ENCODE data around the gene ROPN1L. TPM values are rescaled to one million over a fixed set of nuclear protein-coding genes. Genes with fewer than 3 reads are reported as not detected.

ROPN1L gene
- total RNA-seq, 1 experiment from 2014 or later: 0.40 TPM

DNA sequence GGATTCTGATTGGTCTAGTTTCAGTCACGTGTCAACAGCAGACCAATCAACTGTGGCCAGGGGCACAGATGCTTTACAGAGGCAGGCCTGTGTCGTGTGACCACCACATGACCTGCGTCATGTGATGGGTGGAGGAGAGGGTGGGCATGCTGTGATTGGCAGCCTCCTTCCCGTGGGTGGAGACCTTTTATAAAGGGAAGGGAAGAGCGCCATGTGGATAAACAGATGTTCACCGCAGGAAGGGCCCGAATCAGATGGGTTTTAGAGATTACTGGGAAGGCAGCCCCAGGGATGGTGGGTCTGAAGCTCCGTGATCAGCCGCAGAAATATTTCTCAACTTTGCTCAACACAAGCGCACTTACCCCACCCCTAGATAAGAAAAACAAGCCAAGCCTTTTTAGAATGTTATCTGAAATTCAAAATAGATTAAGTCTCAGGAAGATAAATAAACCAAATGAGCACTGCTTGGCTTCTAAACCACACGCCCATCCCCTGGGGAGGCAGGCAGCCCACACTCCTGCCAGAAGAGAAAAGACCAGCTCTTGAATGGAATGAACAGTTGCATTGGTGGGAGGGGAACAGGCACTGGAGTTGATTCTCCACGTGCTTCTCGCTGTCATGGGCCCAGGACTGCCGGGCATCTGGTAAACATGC, 43.6 kb downstream of the ROPN1L start:
- Mint-ChIP-seq H3K4me1 (ENCODE audit: low read depth, unreplicated experiment) (no peaks in the 10 kb centered on the region), H3K27me3 (ENCODE audit: unreplicated experiment) (peaks cover 28% of the 10 kb centered on the region), H3K4me3 (ENCODE audit: low read depth, unreplicated experiment) (no peak overlapping the region), H3K27ac (ENCODE audit: unreplicated experiment) (no peak overlapping the region), H3K9me3 (ENCODE audit: low read depth, unreplicated experiment) (no peaks in the 10 kb centered on the region), H3K36me3 (ENCODE audit: insufficient read depth, unreplicated experiment) (no peaks in the 10 kb centered on the region)
- intact Hi-C loops (cut with micrococcal nuclease; ENCODE audit: unreplicated experiment): no loop called here
- peak; percentile 32 for DNase-seq
- TF ChIP-seq, protein P1, sequence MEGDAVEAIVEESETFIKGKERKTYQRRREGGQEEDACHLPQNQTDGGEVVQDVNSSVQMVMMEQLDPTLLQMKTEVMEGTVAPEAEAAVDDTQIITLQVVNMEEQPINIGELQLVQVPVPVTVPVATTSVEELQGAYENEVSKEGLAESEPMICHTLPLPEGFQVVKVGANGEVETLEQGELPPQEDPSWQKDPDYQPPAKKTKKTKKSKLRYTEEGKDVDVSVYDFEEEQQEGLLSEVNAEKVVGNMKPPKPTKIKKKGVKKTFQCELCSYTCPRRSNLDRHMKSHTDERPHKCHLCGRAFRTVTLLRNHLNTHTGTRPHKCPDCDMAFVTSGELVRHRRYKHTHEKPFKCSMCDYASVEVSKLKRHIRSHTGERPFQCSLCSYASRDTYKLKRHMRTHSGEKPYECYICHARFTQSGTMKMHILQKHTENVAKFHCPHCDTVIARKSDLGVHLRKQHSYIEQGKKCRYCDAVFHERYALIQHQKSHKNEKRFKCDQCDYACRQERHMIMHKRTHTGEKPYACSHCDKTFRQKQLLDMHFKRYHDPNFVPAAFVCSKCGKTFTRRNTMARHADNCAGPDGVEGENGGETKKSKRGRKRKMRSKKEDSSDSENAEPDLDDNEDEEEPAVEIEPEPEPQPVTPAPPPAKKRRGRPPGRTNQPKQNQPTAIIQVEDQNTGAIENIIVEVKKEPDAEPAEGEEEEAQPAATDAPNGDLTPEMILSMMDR (IDR thresholded peaks at IDR 0.05; ENCODE audit: unreplicated experiment): no peak
- CTCF ChIA-PET: no interaction called here
- BruUV-seq (replicated peaks): no TSS peak

DNA sequence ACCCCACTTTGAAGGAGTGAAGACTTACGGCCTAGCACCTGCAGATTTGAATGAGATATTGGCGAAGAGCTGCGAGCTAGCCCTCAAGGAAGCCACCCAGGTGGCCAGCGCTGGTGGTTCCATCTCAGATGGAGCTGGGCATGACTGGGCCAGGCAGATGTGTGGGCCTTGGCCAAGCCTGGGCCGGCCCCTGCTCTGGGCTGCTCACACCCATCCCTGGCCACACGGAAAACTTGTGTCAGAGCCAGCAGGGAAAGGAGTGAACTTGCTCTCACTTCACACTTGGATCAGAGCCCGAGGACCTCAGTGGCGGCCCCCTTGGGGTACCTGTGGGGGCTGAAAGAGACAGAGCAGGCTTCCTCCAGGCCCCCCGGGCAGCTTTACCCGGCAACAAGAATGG, 44.2 kb downstream of the ROPN1L start:
- peaks cover 34% of the 10 kb centered on the region for H3K27me3 Mint-ChIP-seq (ENCODE audit: unreplicated experiment)
- TF ChIP-seq, protein P1 (IDR thresholded peaks at IDR 0.05; ENCODE audit: unreplicated experiment): no peak
- no peak for DNase-seq
- H3K9me3 Mint-ChIP-seq (ENCODE audit: low read depth, unreplicated experiment): no peaks in the 10 kb centered on the region
- no TSS peak for BruUV-seq (replicated peaks)
- no peak overlapping the region for H3K4me3 Mint-ChIP-seq (ENCODE audit: low read depth, unreplicated experiment)
- no peaks in the 10 kb centered on the region for H3K36me3 Mint-ChIP-seq (ENCODE audit: insufficient read depth, unreplicated experiment)
- CTCF ChIA-PET: interaction anchor here (0.6 to 0.7 kb wide), 2 partner anchors 50 to 308 kb away, joined by 4 to 5 read pairs; no protein-coding TSS in a partner anchor
- H3K4me1 Mint-ChIP-seq (ENCODE audit: low read depth, unreplicated experiment): no peaks in the 10 kb centered on the region
- no peak overlapping the region for H3K27ac Mint-ChIP-seq (ENCODE audit: unreplicated experiment)
- intact Hi-C loops (cut with micrococcal nuclease; ENCODE audit: unreplicated experiment): no loop called here

DNA sequence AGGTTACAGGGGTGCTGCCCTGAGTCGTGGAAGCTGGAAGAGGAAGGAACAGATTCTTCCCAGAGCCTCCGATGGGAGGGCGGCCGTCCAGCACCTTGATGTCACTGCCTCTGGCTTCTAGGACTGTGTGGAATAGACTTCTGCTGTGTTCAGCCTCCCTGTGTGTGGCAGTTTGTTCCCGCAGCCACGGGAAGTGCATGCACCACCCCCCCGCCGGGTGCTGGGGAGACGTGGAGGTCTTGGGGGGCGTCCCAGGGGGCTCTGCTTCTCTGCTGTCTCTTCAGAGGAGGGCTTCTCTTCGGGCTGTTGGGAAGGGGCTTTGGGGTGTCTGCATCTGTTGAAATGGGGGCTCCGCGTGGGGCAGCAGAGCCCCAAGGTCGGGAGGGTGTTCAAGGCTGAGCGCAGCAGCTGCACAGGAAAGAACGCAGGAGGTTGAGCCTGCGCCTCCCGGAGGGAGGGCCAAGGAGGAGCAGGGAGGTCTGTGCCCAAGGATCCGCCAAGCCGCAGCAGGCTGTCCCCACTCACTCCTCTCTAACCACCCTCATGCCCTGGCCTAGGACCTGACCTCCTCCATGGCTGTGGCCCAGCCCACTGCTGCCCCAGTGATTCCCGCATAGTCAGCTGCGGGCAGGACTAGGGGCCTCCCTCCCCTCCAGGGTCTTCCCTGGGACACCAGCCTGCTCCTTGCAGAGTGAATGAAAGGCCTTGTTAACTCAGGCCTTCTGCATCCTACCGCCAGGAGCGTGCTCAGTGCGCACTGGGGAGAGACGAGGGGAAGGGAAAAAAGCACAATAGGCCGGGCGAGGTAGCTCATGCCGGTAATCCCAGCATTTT, 45.0 kb downstream of the ROPN1L start:
- H3K36me3 Mint-ChIP-seq (ENCODE audit: insufficient read depth, unreplicated experiment): no peaks in the 10 kb centered on the region
- no peak overlapping the region for H3K27ac Mint-ChIP-seq (ENCODE audit: unreplicated experiment)
- TF ChIP-seq, protein P1 (IDR thresholded peaks at IDR 0.05; ENCODE audit: unreplicated experiment): no peak
- intact Hi-C loops (cut with micrococcal nuclease; ENCODE audit: unreplicated experiment): no loop called here
- no peaks in the 10 kb centered on the region for H3K9me3 Mint-ChIP-seq (ENCODE audit: low read depth, unreplicated experiment)
- CTCF ChIA-PET: interaction anchor here (0.6 kb wide), 1 partner anchor 49 kb away, joined by 5 read pairs; no protein-coding TSS in a partner anchor
- no peaks in the 10 kb centered on the region for H3K4me1 Mint-ChIP-seq (ENCODE audit: low read depth, unreplicated experiment)
- H3K27me3 Mint-ChIP-seq (ENCODE audit: unreplicated experiment): peaks cover 43% of the 10 kb centered on the region
- no TSS peak for BruUV-seq (replicated peaks)
- no peak for DNase-seq
- no peak overlapping the region for H3K4me3 Mint-ChIP-seq (ENCODE audit: low read depth, unreplicated experiment)

DNA sequence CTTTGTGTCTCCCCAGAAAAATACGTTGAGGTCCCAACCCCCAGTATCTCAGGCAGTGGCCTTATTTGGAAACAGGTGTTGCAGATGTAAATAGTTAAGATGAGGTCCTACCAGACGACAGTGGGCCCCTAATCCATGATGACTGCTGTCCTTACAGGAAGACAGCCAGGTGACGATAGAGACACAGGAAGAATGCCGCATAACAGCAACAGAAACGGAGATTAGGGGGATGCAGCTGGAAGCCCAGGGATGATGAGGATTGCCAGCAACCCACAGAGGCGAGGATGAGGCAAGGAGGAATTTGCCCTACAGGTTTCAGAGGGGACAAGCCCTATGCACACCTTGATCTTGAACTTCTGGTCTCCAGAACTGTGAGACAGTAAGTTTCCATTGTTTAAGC, 46.5 kb downstream of the ROPN1L start:
- CTCF ChIA-PET: no interaction called here
- TF ChIP-seq, protein P1 (IDR thresholded peaks at IDR 0.05; ENCODE audit: unreplicated experiment): no peak
- Mint-ChIP-seq H3K9me3 (ENCODE audit: low read depth, unreplicated experiment) (no peaks in the 10 kb centered on the region), H3K4me1 (ENCODE audit: low read depth, unreplicated experiment) (no peaks in the 10 kb centered on the region), H3K27ac (ENCODE audit: unreplicated experiment) (no peak overlapping the region), H3K4me3 (ENCODE audit: low read depth, unreplicated experiment) (no peak overlapping the region), H3K36me3 (ENCODE audit: insufficient read depth, unreplicated experiment) (no peaks in the 10 kb centered on the region), H3K27me3 (ENCODE audit: unreplicated experiment) (peaks cover 57% of the 10 kb centered on the region)
- DNase-seq: no peak
- intact Hi-C loops (cut with micrococcal nuclease; ENCODE audit: unreplicated experiment): no loop called here
- no TSS peak for BruUV-seq (replicated peaks)
